Measurements from ENCODE around the gene WNT11.

WNT11 gene

DNA sequence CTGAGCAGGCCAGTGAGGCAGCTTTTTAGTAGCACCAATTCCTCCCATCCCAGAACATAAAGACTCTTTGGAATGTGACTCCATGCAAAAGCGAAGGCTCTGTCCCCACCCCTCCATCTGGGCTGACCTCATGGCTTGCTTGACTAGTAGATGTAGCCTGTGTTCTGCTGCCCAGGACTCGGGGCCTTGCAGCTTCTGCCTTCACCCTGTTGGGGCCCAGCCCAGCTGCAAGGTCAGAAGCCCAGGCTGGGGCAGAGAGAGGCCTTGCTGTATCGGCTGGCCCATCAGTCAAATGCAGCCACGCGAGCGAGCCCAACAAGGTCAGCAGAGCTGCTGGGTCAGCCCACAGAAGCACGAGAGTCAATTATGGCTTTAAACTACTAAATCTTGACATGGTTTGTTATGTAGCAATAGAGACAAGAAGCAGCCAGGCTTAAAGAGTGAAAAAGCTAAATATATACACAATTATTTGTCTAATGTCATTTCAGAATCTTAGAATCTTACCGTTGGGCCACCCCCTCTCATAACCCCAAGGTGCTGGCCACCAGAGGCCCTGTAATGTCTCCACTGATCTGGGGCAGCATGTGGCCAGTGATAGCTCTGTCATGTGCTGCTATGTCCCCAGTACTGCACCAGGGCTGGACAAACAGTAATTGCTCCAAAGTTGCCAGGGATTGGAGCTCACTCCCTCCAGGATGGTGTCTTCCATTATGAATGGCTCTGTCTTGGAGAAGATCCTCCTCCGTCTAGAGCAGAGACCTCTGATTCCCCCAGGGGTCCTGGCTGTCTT is 10.4 kb upstream of the WNT11 start:
- TF ChIP-seq, protein P1, sequence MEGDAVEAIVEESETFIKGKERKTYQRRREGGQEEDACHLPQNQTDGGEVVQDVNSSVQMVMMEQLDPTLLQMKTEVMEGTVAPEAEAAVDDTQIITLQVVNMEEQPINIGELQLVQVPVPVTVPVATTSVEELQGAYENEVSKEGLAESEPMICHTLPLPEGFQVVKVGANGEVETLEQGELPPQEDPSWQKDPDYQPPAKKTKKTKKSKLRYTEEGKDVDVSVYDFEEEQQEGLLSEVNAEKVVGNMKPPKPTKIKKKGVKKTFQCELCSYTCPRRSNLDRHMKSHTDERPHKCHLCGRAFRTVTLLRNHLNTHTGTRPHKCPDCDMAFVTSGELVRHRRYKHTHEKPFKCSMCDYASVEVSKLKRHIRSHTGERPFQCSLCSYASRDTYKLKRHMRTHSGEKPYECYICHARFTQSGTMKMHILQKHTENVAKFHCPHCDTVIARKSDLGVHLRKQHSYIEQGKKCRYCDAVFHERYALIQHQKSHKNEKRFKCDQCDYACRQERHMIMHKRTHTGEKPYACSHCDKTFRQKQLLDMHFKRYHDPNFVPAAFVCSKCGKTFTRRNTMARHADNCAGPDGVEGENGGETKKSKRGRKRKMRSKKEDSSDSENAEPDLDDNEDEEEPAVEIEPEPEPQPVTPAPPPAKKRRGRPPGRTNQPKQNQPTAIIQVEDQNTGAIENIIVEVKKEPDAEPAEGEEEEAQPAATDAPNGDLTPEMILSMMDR (IDR thresholded peaks at IDR 0.05; ENCODE audit: low read depth, low read length) = no peak
- no peak for DNase-seq (ENCODE audit: extremely low read depth, low read depth)

DNA sequence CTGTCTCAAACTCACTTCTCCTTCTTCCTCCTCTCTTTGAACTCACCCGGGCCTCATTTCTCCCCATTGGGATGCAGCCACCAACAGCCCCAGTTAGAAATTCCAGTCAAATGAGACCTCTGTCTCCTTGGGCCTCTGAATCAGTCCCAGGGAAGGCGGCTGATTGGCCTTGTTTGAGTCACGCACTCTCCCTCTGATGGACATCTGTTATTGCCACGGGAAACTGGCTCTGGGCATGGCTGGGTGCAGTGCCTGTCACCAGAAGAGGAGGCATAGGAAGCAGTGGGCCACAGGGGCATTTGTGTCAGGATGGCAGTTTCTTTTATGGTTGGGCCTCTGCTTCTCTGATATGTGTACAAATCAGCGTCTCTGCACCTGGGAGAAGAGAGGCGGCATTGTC is 9.6 kb upstream of the WNT11 start:
- DNase-seq (ENCODE audit: extremely low read depth, low read depth) = no peak
- TF ChIP-seq, protein P1 (IDR thresholded peaks at IDR 0.05; ENCODE audit: low read depth, low read length) = no peak

DNA sequence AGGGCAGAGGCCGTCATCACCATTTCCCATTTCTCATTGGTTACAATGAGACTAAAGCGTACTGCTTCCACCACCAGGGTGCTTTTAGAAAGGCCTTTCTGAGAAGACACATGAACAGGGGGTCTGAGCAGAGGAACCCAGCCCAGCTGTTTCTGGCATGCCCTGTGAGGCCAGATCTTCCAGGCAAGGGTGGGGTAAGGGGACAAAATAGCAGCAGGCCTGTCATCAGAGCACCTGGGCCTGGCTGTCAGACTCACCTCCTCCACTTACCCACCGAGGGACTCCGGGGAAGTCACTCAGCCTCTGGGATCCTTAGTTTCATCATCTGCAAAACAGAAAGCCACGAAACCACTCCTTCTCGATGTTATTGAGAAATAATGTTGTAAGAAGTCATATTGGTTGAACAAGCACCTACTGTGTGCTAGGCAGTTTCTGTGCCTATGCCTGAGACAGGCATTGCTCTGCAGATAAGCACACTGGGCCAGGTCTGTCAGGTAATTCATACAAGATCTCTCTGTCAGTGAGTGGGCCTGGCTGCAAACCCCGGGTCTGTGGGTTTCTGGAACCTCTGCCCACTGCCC is 8.8 kb upstream of the WNT11 start:
- DNase-seq (ENCODE audit: extremely low read depth, low read depth) = no peak

DNA sequence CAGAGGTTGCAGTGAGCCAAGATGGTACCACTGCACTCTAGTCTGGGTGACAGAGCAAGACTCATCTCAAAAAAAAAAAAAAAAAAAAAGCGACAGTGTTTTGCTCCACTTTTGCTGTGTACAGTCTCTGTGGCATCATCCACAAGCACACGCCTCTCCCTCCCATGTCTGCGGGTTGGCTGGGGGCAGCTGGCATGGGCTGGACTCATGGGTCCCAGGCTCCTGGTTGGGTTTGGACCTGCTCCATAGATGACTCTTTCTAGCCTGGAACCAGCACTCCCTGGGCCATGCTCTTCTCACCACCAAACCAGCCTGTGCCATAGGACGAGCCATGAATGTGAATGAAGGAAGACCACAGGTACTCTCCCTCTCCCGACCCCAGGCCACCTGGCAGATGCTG is 7.9 kb upstream of the WNT11 start:
- no peak for DNase-seq (ENCODE audit: extremely low read depth, low read depth)
- TF ChIP-seq, protein P1 (IDR thresholded peaks at IDR 0.05; ENCODE audit: low read depth, low read length) = no peak

More for the DNA sequence above, 8.8 kb upstream of the WNT11 start:
- TF ChIP-seq, protein P1 (IDR thresholded peaks at IDR 0.05; ENCODE audit: low read depth, low read length) = no peak

DNA sequence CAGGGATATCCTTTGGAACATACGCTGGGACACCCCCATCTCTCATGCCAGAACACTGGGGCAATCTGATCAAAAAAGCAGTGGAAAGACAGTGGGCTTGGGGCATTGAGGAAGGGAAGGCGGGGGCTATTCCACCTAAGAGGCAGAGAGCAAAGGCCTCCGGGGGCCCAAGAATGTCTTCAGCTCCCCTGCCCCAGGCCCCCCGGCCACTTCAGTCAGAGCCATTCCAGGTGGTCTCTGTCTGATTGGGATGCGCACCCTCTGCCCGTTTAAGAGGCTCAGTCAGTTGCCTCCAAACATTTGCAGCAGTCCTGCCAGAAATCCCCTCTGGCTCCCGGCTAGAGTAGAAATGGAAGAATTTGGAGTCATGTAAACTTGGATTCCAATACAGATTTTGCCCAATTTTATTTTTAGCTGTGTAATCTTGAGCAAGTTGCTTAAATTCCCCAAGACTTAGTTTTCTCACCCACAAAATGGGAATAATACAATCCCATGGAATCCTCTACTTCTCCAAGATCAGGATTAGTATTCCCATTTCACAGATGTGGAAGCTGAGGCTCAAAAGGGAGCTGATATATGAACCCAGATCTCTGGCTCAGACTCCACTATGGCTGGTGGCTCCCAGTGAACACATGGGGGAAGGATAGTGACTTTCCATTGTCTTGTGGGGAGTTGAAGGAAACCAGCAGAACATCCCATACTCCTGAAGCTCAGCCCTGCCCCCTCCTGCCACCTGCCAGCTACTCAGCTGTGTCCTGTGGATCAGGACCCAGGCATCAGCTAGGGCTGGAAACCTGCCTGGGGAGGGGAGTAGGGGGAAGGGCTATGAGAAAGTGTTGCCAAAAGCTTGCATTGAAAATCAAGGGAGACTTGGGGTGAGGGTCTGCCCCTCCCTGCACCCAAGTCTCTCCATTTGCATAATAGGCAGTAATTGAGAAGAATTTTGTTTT is 6.1 kb upstream of the WNT11 start:
- DNase-seq (ENCODE audit: extremely low read depth, low read depth) = no peak
- TF ChIP-seq, protein P1 (IDR thresholded peaks at IDR 0.05; ENCODE audit: low read depth, low read length) = no peak

DNA sequence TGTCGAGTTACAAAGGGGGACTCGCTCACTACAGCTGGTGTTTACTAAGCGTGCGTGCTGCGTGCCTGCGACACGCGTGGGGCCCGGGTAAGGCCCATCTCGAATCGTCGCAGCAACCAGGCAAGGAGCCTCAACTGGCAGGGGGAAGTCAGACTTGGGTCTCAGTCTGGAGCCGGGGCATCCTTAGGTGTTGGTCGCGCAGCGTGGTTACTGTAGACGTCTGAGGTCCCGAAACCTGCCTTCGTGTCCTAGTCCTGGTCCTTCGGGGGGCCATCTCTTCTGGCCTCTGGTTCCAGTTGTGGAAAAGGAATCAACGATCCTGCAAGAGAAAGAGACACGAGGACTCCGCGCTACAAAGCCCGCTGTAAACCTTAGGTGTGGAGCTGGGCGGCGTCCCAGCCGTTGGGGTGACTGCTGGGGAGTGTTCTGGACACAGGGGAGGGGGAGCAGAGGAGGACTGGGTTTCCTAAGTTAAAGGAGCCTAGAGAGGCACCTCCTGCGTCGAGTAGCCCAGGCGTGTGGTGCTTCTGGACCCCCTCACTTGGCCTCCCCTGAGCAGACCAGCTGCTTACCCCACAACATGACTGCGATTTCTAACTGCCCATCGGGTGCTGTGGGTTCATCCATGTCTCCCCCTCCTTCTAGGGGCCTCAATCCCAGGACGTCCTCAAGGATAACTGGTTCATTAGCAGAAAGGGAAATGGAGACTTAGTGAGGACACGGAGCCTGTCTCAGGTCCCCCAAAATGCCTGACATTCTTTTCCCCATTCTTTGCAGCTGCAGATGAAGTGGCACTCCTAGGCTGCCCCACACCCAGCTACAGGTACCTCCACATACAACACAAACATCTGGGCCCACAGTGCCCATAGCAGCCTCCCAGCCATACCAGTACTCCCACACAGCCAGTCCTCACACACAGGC is 4.9 kb upstream of the WNT11 start:
- no peak for DNase-seq (ENCODE audit: extremely low read depth, low read depth)
- TF ChIP-seq, protein P1 (IDR thresholded peaks at IDR 0.05; ENCODE audit: low read depth, low read length) = no peak
